GM18520 (cell line): Measurements from ENCODE around the gene SLC8A1.

Experiments
- ATAC-seq: cut with Tn5 transposase; IDR thresholded peaks from one replicate; pipeline ENCODE4 v1.9.1; 2021; ENCODE audit not compliant: unreplicated experiment

Gene SLC8A1

DNA sequence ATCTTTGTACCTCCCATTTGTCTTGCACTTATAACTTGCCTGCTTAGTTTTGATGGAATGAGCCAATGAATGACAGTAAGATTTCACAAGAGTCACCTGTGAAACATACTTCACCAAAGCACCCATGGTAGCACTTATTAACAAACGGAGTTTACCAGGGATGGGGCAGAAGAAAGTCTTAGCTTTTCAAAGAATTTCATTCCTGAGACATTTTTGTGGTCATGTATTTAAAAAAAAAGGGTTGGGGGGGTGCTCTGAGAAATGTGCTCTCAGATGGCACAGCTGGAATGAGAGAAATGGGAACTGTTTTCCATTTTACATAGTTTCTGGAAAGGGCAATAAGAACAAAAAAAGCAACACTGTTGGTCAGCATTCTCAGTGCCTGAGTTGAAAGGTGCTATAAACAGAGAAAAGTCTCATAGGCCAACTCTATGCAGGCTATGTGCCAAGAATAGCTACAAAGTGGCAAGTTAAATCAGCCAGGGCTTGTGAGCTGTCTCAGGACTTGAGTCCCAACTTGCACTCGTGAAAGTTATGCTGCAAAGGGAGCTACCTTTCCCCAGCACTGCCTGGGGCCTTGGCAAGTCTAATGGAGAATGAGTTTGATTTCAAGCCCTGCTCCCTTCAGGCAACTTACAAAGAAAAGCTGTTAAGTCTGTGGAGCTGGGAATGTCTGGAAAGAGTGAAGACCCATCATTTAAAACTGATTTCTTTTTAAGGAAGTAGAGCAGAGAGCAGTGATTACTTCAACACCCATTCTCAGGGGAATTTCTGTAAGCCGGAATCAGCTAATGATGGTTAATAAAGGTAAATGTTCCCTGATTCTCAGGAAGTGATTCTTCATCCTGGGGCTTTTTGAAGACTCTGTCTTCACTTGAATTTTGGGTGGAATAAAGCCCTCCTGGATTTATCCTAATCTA, 170.6 kb downstream of the SLC8A1 start:
- ATAC-seq = no peak

- no peak for ATAC-seq
Measured at GRCh38 chr2:40279482-40279881, 172.4 kb downstream of the SLC8A1 start.

- ATAC-seq = no peak
Measured at GRCh38 chr2:40279001-40279400, 172.9 kb downstream of the SLC8A1 start.

DNA sequence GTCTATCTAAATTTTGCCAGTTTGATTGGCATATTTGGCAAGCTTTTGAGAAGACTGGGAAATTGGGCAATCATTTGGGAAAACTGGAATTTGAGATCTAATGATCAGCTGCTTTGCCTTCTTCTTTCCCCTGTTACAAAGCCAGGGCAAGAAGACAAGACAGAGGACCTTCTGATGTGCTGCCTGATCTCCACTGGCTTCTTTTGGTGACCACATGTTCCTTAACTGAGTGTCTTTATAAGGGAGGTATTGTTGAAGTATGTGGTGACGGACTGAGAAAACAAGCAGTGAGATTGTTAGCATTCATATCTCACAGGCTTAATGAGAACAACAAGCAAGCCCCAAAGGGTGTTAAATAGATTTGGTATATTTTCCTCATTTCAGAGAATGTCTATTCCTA, 175.8 kb downstream of the SLC8A1 start:
- ATAC-seq = no peak

- ATAC-seq = no peak
Measured at GRCh38 chr2:40274270-40274669, 177.6 kb downstream of the SLC8A1 start.

DNA sequence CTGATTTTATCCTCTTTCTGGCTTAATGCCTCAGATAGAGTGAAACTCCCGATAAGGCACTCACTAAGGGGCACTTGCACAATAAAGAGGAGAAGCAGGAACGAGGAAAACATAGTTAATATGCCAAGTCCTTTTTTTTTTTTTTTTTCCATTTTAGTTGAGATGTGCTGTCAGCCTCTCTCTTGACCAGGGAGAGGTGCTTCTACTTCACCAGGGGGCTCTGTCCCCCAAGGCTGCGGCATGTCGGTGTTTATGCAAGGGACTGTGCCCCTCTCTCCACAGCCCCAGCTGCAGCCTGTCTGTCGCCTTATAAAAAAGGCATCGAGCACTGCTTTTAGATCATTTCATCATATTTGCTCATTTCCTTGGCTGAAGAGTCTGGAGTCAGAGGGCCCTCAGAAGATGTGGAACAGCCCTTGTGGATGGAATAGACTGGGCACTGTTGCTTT, 178.1 kb downstream of the SLC8A1 start:
- no peak for ATAC-seq

DNA sequence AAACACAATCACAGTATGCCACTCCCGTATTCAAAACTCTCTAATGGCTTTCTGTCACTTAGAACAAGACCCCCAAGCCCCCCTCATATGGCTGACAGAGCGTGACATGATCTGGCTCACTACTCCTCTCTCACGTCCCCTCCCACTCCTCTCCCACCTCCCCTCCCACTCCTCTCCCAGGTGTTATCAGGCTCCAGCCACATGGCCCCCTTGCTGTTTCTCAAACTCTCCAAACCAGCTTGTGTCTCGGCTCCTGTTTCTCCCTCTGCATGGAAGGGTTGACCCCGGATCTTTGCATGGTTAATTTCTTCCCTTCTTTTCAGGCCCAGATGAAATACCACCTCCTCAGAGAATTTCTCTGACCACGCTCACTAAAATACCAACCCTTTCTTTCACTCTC, 180.8 kb downstream of the SLC8A1 start:
- ATAC-seq = no peak

- no peak for ATAC-seq
Measured at GRCh38 chr2:40270372-40270771, 181.5 kb downstream of the SLC8A1 start.

- ATAC-seq = no peak
Measured at GRCh38 chr2:40268566-40268965, 183.3 kb downstream of the SLC8A1 start.

DNA sequence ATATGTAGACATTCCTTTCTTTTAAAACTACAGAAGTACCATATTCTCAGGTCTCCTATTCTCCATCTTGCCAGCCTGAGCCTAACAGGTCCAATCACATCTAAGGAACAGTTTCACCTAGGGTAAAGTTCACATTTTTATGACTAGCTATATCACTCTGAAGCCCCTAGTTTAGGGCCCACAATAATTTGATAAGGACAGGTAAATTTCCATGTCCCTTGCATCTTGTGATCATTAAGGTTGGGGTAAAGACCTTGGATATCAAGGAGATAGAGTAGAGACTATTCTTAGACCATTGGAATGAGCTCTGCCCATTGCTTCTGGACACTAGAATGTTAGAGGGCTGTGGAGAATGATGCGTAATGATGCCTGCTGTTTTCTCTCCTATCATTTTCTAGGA, 185.7 kb downstream of the SLC8A1 start:
- no peak for ATAC-seq

- ATAC-seq = no peak
Measured at GRCh38 chr2:40265602-40266001, 186.3 kb downstream of the SLC8A1 start.

DNA sequence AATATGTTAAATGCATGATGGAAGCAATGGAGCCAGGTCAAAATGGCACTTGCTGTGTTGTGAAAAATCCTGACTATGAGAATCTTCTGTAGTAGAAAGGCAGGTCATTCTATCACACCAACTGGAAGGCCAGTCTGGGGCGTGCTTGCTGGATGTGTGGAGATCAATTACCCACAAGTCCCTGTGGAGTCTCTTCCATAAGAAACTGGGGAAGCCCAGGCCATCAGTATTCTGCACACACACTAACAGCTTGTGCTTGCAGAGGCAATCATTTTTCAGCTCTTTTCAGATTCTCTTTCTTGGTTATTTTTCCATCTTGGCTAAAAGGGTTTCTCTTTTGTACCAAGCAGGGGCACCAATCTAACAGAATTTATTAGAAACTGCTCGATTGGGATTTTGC, 190.8 kb downstream of the SLC8A1 start:
- ATAC-seq = no peak

GRCh38 chr2:40260437-40260836, 191.5 kb downstream of the SLC8A1 start:
- ATAC-seq = no peak

DNA sequence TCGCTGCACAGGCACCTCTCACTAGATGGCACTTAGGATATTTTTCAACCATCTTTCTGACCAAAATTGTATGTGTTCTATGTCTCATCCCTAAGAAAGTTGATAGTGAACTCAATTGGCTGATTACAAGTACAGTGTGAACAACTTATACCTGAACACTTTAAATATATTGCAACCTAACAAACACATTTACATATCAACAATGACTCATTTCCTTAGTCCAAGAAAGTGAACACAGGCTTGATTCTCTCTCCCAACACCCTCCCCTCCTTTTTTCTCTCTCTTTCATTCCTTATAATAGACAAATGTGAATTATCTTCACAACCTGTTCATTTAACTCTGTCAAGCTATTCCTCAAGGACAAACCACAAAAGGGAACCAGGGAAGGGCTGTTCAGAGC, 192.0 kb downstream of the SLC8A1 start:
- no peak for ATAC-seq

- no peak for ATAC-seq
Measured at GRCh38 chr2:40258135-40258457, 193.8 kb downstream of the SLC8A1 start.

DNA sequence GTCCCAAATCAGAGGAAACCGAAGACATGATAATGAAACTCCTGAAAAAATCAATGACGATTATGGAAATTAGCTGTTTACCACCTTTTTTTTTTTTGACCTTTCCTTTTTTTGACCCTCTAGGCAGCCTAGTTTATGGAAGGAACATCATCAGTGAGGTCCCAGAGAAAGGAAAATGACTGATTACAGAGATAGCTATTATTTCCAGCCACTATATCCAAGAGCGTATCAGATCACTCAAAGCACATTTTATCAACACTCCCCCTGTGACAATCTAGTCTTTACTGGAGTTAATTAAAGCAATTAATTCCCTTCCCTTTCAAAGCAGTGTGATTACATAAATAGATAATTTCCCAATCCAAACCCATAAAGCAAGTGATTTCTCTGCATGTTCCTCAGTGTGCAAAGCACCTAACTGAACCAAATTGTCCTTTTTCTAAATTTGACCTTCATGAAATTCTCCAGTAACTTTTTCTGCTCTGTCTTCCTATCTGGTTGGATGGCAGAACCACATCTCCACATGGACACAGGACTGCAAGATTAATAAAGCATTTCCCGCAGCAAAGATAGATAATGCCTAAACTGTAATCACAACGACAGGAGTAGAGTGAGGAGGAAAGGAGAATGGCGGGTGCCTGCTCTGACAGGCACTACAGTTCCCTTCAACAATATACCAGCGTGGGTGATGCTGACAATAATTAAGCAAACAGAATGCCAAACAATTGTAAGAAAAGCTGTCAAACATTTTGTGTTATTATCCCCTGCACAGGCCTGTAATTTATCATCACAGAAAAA, 194.4 kb downstream of the SLC8A1 start:
- no peak for ATAC-seq

DNA sequence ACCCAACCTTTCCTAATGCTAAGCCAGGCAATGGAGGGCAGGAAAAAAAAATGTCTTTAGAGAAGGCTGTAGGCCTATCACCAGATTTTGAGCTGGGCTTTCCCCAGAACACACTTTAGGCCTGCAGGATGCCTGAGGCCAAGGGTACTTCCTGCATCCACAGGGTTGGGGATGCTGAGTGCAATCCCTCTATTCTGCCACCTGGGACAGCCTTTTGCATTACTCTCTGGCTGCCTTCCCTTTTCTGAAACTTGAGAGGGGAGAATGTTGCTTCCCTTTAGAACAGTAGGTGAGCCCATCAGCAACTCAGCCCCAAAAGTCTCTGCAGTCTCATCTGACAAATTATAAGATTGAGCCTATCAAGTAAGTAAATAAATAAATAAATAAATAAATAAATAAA, 195.2 kb downstream of the SLC8A1 start:
- ATAC-seq = no peak

DNA sequence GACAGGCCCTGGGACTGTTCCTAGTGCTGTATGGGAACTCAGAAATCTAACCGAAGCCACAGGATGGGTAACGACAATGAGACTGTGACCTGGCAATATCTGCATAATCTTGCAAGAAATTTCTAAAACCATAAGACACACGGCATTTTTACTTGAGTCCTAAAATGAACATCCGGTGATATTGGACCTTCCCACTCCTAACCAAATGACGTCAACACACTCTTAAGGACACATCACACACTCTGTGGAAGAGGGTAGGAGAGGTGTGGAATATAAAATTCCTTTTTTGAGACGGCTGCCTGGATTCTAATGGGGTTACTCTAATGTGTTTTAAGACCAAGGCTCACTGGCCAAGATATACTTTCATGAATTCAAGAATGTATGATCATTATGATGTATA, 195.9 kb downstream of the SLC8A1 start:
- ATAC-seq = no peak

DNA sequence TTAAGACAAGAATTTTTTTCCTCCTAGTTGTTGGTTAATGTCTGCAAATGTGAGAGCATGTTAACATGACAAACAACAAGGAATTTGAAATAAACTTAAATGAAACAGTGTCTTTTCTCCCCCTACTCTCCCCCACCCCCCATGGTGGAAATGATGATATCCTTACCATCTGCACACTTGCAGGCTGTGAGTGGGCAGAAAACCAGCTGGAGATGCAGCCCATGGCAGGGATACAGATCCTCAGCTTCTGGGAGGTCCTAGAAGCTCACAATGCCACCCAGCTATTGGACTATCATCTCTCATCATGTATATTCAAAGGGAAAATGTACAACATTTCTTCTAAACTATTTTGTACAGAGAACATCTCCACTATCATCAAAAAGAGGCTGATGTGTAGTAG, 196.8 kb downstream of the SLC8A1 start:
- no peak for ATAC-seq

GRCh38 chr2:40254611-40255010, 197.3 kb downstream of the SLC8A1 start:
- no peak for ATAC-seq

DNA sequence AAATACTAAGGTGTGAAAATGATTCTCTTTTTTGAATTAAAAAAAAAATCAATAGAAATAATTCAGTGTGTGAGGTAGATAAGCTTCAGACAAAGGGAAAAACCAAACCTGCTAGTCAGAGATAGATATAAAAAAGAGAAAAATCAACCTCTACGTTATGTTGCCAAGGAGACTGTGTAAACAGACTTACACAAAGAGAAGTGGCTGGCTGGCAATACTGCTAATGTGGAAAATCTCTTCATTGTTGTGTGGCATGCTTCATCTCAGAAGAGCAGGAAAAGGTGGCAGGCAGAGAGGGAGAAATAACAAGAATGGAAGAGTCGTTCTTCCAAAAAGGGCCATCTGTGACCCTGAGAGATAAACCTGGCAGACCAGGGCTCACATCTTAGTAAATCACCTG, 200.8 kb downstream of the SLC8A1 start:
- ATAC-seq = no peak

DNA sequence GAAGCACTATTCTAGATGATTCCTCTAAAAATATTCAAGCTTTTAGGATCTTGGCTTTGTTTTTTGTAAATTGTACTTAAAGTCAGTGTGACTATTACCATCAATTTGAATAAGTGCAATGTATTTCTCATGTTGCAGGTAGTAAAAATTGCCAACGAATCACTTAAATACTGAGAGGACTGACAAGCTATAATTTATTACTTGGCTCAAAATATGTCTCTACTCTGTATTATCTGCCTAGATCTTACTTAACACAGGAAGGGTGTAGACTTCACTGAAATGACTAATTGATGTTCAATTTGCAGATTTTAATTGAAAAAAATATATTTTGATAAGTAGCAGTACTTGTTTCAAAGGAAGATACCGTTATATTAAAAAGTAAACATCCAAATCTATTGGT, 202.3 kb downstream of the SLC8A1 start:
- ATAC-seq = no peak
